Neutrophil (primary cell): Measurements from ENCODE around the gene FERMT3.

Experiments
- H3K27ac ChIP-seq: fragments of 200-600 bp; sonication (generic); 2 replicates; pipeline ENCODE4 v1.5.1; 2016; ENCODE audit warnings: mild to moderate bottlenecking, moderate library complexity
- H3K27me3 ChIP-seq: fragments of 200-600 bp; sonication (generic); 2 replicates; pipeline ENCODE4 v1.6.0; 2016; ENCODE audit warnings: mild to moderate bottlenecking
- H3K36me3 ChIP-seq: fragments of 200-600 bp; sonication (generic); 2 replicates; pipeline ENCODE4 v1.5.1; 2017
- H3K4me1 ChIP-seq, 2 experiments: fragments of 200-600 bp in 1 of 2; sonication (generic) in 1 of 2; 1 replicate in 1 of 2; 2 replicates in 1 of 2; pipeline versions ENCODE4 v1.5.1 to v1.6.1; 2013 to 2016; ENCODE audit warnings: low read depth in 1 of 2, low read length in 1 of 2, mild to moderate bottlenecking in 1 of 2, moderate library complexity in 1 of 2; ENCODE audit not compliant: control insufficient read depth in 1 of 2, insufficient read depth in 1 of 2
- H3K4me3 ChIP-seq, 2 experiments: fragments of 200-600 bp in 1 of 2; sonication (generic) in 1 of 2; 1 replicate in 1 of 2; 2 replicates in 1 of 2; pipeline ENCODE4 v1.5.1; 2013 to 2016; ENCODE audit warnings: low read depth in 1 of 2, low read length in 1 of 2, mild to moderate bottlenecking in 1 of 2, moderate library complexity in 1 of 2
- H3K9me3 ChIP-seq: fragments of 200-600 bp; sonication (generic); 2 replicates; pipeline ENCODE4 v1.5.1; 2016
- TF ChIP-seq, protein P1 (sequence below): fragments of 200-600 bp; sonication (generic); IDR thresholded peaks from 2 replicates; pipeline ENCODE4 v1.5.1; 2016; ENCODE audit warnings: antibody characterized with exemption

FERMT3 gene

DNA sequence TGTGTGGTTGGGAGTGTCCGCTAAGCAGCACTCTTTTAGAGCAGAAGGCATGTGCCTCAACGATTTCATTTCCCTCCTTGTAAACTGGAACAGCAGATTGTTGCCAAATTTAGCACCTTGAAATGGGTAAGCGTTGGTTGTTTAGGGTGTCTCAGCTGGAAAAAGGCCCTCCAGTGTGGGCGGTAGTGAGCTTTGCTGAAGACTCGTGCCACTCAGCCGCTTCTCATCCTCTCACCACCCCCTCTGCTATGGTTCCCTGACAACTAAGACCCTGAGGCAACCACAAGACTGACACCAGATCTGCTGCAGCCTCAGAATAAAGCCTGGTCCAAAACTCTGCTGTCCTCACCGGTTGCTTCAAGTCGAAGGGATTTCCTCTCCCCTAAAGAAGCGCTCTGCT is 9.9 kb upstream of the FERMT3 start:
- Histone ChIP-seq H3K4me3 (no peak overlapping the region), H3K27ac (no peak overlapping the region), H3K4me1 (peaks cover 4 to 10% of the 10 kb centered on the region in 2 experiments), H3K9me3 (no peaks in the 10 kb centered on the region), H3K27me3 (no peaks in the 10 kb centered on the region), H3K36me3 (peaks cover 65% of the 10 kb centered on the region)
- TF ChIP-seq, protein P1, sequence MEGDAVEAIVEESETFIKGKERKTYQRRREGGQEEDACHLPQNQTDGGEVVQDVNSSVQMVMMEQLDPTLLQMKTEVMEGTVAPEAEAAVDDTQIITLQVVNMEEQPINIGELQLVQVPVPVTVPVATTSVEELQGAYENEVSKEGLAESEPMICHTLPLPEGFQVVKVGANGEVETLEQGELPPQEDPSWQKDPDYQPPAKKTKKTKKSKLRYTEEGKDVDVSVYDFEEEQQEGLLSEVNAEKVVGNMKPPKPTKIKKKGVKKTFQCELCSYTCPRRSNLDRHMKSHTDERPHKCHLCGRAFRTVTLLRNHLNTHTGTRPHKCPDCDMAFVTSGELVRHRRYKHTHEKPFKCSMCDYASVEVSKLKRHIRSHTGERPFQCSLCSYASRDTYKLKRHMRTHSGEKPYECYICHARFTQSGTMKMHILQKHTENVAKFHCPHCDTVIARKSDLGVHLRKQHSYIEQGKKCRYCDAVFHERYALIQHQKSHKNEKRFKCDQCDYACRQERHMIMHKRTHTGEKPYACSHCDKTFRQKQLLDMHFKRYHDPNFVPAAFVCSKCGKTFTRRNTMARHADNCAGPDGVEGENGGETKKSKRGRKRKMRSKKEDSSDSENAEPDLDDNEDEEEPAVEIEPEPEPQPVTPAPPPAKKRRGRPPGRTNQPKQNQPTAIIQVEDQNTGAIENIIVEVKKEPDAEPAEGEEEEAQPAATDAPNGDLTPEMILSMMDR = no peak

DNA sequence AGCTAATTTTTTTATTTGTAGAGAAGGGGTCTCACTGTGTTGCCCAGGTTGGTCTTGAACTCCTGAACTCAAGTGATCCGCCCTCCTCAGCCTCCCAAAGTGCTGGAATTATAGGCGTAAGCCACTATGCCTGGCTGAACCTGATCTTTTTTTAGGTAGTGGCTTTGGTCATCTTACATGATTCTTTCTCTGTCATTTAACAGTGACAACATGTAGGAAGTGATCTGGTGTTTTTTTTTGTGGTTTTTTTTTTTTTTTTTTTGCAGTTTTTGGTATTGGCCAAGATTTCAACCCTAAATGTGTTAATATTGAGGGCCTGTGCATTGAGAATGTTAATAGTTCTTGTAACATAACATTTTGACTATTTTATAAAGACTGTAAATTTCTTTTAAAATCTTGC is 8.0 kb upstream of the FERMT3 start:
- H3K36me3 ChIP-seq = peaks cover 71% of the 10 kb centered on the region
- H3K4me3 ChIP-seq = no peak overlapping the region
- H3K4me1 ChIP-seq = no peaks in the 10 kb centered on the region
- H3K9me3 ChIP-seq = no peaks in the 10 kb centered on the region
- peak overlapping the region; percentile 57 for H3K27ac ChIP-seq
- TF ChIP-seq, protein P1 = no peak
- H3K27me3 ChIP-seq = no peaks in the 10 kb centered on the region

DNA sequence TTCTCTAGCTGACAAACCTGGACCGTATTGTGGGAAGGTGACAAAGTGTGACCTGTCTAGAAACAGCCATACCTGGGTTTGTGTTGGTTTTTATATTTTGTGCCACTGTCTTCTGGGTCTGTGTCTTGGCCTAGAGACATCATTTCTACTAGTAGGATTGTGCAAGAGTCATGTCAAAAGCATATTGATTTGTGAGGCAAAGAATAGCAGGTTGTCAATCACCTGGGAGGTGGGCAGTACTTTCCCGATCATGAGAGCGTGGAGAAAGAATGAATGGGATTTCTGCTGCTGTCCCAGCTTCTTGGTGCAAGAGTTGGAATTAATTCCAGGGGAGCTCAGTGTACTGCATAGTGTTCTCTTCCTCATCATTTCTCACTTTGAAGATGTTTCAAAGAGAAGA is 5.0 kb upstream of the FERMT3 start:
- H3K27ac ChIP-seq = no peak overlapping the region
- H3K36me3 ChIP-seq = peaks cover 44% of the 10 kb centered on the region
- TF ChIP-seq, protein P1 = no peak
- H3K9me3 ChIP-seq = no peaks in the 10 kb centered on the region
- peaks cover 24 to 25% of the 10 kb centered on the region in 2 experiments for H3K4me1 ChIP-seq
- no peak overlapping the region for H3K4me3 ChIP-seq
- H3K27me3 ChIP-seq = no peaks in the 10 kb centered on the region

DNA sequence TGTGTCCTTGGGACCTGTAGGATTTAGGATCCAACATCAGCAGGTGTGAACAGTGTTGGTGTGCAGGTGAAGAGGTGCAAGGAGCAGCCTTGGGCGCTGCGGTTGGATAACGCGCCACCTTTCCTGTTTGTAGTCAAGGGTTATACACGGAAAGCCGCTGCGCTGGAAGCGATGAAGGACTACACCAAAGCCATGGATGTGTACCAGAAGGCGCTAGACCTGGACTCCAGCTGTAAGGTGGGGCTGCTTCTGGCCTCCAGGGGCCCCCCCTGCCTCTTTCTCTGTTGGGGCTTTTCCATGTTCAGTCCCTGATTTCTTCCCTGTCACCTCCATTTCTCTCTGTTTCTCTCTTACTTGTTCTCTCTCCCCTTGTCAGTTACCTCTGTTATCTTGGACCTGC is 3.5 kb upstream of the FERMT3 start:
- Histone ChIP-seq H3K27me3 (no peaks in the 10 kb centered on the region), H3K9me3 (no peaks in the 10 kb centered on the region), H3K4me1 (peaks cover 29 to 33% of the 10 kb centered on the region in 2 experiments), H3K4me3 (no peak overlapping the region), H3K27ac (no peak overlapping the region), H3K36me3 (peaks cover 30% of the 10 kb centered on the region)
- TF ChIP-seq, protein P1 = no peak

DNA sequence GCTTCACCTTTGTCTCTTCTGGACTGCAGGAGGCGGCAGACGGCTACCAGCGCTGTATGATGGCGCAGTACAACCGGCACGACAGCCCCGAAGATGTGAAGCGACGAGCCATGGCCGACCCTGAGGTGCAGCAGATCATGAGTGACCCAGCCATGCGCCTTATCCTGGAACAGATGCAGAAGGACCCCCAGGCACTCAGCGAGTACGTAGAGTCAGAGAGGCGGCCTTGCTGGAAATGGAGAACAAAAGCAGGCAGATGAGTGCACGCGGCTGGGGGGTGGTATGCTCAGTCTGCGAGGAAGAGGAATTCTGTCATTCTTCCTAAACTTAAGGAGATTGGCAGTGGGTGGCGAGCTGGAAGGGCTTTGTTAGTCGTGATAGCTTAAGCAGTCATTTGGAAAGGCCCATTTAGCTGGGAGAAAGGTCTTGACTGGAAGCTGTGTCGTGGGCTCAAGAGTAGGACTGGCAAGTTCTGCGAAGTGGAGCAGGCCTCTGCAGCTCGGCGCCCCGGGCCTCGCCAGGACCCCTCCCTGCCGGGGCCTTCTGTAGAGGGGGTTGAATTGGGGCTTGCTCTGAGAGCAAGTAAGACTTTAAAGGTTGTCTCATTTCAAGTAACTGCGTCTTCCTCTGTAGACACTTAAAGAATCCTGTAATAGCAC is 3.0 kb upstream of the FERMT3 start:
- no peak overlapping the region for H3K4me3 ChIP-seq
- no peaks in the 10 kb centered on the region for H3K9me3 ChIP-seq
- no peaks in the 10 kb centered on the region for H3K27me3 ChIP-seq
- H3K36me3 ChIP-seq = peaks cover 27% of the 10 kb centered on the region
- H3K27ac ChIP-seq = peak overlapping the region; percentile 99
- peaks cover 35 to 39% of the 10 kb centered on the region in 2 experiments for H3K4me1 ChIP-seq
- TF ChIP-seq, protein P1 = no peak
